ELR (cell line): ENCODE results near the gene ING4.

Experiments
- DNase-seq: peaks from one replicate; pipeline ENCODE4 v3.0.0-alpha.2; 2015; ENCODE audit warnings: low read depth

Gene ING4

GRCh38 chr12:6607751-6608591 lies 54.9 kb downstream of the ING4 start:
- DNase-seq, result peak; percentile 71

- DNase-seq, result peak; percentile 66
Measured at GRCh38 chr12:6606331-6607131, 56.4 kb downstream of the ING4 start.

- DNase-seq, result peak; percentile 49
Measured at GRCh38 chr12:6605421-6606330, 57.2 kb downstream of the ING4 start.

GRCh38 chr12:6604259-6605029 lies 58.5 kb downstream of the ING4 start:
- no peak for DNase-seq

GRCh38 chr12:6603095-6603567 lies 59.8 kb downstream of the ING4 start:
- DNase-seq, result no peak

- no peak for DNase-seq
Measured at GRCh38 chr12:6602526-6602925, 60.4 kb downstream of the ING4 start.
